ENCODE data around the gene PWWP2B. TPM values are rescaled to one million over a fixed set of nuclear protein-coding genes. Genes with fewer than 3 reads are reported as not detected.

PWWP2B gene
- 13.1 to 18.8 TPM (median 18.4 TPM) in 5 replicates for total RNA-seq (2022; extraction: Qiagen RNA extraction)

GRCh38 chr10:132397036-132397541 lies at the start of gene PWWP2B:
PWWP2B (plus strand) TSS chr10:132397200; CDS start chr10:132397227, 27 bp downstream.

Other genes with a start within 250 kb of the PWWP2B start
- 15.3 to 20.4 TPM (median 19.3 TPM) in 5 replicates for gene DPYSL4, start 210.3 kb upstream of the PWWP2B start, total RNA-seq (2022; extraction: Qiagen RNA extraction)
- gene STK32C, start 89.2 kb upstream of the PWWP2B start, total RNA-seq (2022; extraction: Qiagen RNA extraction), result 35.3 to 50.2 TPM (median 47.3 TPM) in 5 replicates
- gene LRRC27, start 65.0 kb upstream of the PWWP2B start, total RNA-seq (2022; extraction: Qiagen RNA extraction), result 5.0 to 6.4 TPM (median 5.4 TPM) in 5 replicates
- gene INPP5A, start 140.6 kb downstream of the PWWP2B start, total RNA-seq (2022; extraction: Qiagen RNA extraction), result 12.2 to 13.8 TPM (median 13.0 TPM) in 5 replicates